Measurements from ENCODE around the gene ID1.

DNA sequence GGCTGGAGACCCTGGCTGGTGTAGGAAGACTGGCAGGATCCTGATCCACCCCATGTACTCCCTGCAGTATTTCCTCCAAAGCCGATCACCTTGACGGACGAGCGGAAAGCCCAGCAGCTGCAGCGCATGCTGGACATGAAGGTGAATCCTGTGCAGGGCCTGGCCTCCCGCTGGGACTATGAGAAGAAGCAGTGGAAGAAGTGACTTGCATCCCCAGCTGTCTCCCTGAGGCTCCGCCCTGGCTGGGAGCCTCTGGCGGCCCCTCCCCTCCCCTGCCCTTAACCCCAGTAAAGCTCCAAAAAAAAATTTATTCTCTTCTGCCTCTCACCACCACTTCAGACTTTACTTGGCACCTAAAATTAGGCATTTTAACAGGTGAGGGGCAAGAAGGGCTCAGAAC, 39.6 kb downstream of the ID1 start:
- TF ChIP-seq POLR2A (IDR thresholded peaks at IDR 0.05) = no peak
- TF ChIP-seq, protein P1, sequence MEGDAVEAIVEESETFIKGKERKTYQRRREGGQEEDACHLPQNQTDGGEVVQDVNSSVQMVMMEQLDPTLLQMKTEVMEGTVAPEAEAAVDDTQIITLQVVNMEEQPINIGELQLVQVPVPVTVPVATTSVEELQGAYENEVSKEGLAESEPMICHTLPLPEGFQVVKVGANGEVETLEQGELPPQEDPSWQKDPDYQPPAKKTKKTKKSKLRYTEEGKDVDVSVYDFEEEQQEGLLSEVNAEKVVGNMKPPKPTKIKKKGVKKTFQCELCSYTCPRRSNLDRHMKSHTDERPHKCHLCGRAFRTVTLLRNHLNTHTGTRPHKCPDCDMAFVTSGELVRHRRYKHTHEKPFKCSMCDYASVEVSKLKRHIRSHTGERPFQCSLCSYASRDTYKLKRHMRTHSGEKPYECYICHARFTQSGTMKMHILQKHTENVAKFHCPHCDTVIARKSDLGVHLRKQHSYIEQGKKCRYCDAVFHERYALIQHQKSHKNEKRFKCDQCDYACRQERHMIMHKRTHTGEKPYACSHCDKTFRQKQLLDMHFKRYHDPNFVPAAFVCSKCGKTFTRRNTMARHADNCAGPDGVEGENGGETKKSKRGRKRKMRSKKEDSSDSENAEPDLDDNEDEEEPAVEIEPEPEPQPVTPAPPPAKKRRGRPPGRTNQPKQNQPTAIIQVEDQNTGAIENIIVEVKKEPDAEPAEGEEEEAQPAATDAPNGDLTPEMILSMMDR (IDR thresholded peaks at IDR 0.05) = no peak
